SH-SY5Y (cell line): ENCODE results near the gene KIF1B.

Experiments used
- GATA2 ChIP-seq: IDR thresholded peaks from 2 replicates; pipeline ENCODE4 v1.6.1; 2011; ENCODE audit warnings: mild to moderate bottlenecking, low read depth, low read length
- GATA3 ChIP-seq: IDR thresholded peaks from 2 replicates; pipeline ENCODE4 v1.6.1; 2011; ENCODE audit warnings: low read depth, mild to moderate bottlenecking, low read length, moderate library complexity

The KIF1B gene

GRCh38 chr1:10209905-10210810, at the start of gene KIF1B:
Gene KIF1B (plus strand): TSS chr1:10210570. CDS start chr1:10232329, 21,759 bp downstream.
- TF ChIP-seq GATA3 (no peak), GATA2 (no peak)

GRCh38 chr1:10160907-10161490, 49.4 kb upstream of the KIF1B start:
- TF ChIP-seq GATA3, result no peak
- no peak for TF ChIP-seq GATA2

GRCh38 chr1:10161541-10162290, 48.7 kb upstream of the KIF1B start:
- no peak for TF ChIP-seq GATA3
- no peak for TF ChIP-seq GATA2

GRCh38 chr1:10168912-10169514, 41.4 kb upstream of the KIF1B start:
- no peak for TF ChIP-seq GATA3

GRCh38 chr1:10170239-10170574, 40.2 kb upstream of the KIF1B start:
- no peak for TF ChIP-seq GATA3
- no peak for TF ChIP-seq GATA2

GRCh38 chr1:10171105-10171767, 39.1 kb upstream of the KIF1B start:
- TF ChIP-seq GATA3, result no peak
- TF ChIP-seq GATA2, result no peak

GRCh38 chr1:10171995-10172669, 38.2 kb upstream of the KIF1B start:
- no peak for TF ChIP-seq GATA3
- TF ChIP-seq GATA2, result no peak

- TF ChIP-seq GATA2, result no peak
These were observed 36.8 kb upstream of the KIF1B start for GRCh38 chr1:10173582-10173981.

- no peak for TF ChIP-seq GATA3
- no peak for TF ChIP-seq GATA2
These were observed 32.5 kb upstream of the KIF1B start for GRCh38 chr1:10177876-10178275.

- TF ChIP-seq GATA2 (no peak), GATA3 (no peak)
These were observed 31.6 kb upstream of the KIF1B start for GRCh38 chr1:10178597-10179405.

- TF ChIP-seq GATA3, result no peak
- TF ChIP-seq GATA2, result no peak
These were observed 30.8 kb upstream of the KIF1B start for GRCh38 chr1:10179406-10180091.

GRCh38 chr1:10181154-10181553, 29.2 kb upstream of the KIF1B start:
- TF ChIP-seq GATA2 (no peak), GATA3 (no peak)
